Endodermal cell (in vitro differentiated cells): ENCODE data around the gene FOXO6. TPM values are rescaled to one million over a fixed set of nuclear protein-coding genes. Genes with fewer than 3 reads are reported as not detected.

Experiments used
- DNase-seq: peaks from one replicate; pipeline ENCODE4 v3.0.0-alpha.2; 2017
- H3K27ac ChIP-seq: 2 replicates; pipeline ENCODE4 v1.5.1; 2013; ENCODE audit warnings: mild to moderate bottlenecking, low read depth, low read length, moderate library complexity
- H3K27me3 ChIP-seq: 2 replicates; pipeline ENCODE4 v1.6.1; 2013; ENCODE audit warnings: mild to moderate bottlenecking, low read length, moderate library complexity; ENCODE audit not compliant: insufficient read depth, control insufficient read depth, poor library complexity, severe bottlenecking
- H3K36me3 ChIP-seq: 2 replicates; pipeline ENCODE4 v1.7.0; 2013; ENCODE audit warnings: mild to moderate bottlenecking, low read length, moderate library complexity; ENCODE audit not compliant: control insufficient read depth, insufficient read depth
- H3K4me1 ChIP-seq: one replicate; pipeline ENCODE4 v1.7.0; 2013; ENCODE audit warnings: low read length; ENCODE audit not compliant: control insufficient read depth, insufficient read depth
- H3K4me3 ChIP-seq: 2 replicates; pipeline ENCODE4 v1.5.1; 2013; ENCODE audit warnings: mild to moderate bottlenecking, low read length, moderate library complexity
- H3K9ac ChIP-seq: 2 replicates; pipeline ENCODE4 v1.6.1; 2013; ENCODE audit warnings: mild to moderate bottlenecking, low read length, moderate library complexity; ENCODE audit not compliant: poor library complexity, severe bottlenecking; ENCODE audit errors: extremely low read depth
- H3K9me3 ChIP-seq: 2 replicates; pipeline ENCODE4 v1.6.1; 2013; ENCODE audit warnings: mild to moderate bottlenecking, low read length, moderate library complexity; ENCODE audit not compliant: control insufficient read depth
- H3K27ac Mint-ChIP-seq: 2 replicates; pipeline ENCODE4 v1.8.0; 2020; ENCODE audit warnings: mixed read lengths
- H3K27me3 Mint-ChIP-seq: 2 replicates; pipeline ENCODE4 v1.8.0; 2021; ENCODE audit warnings: mild to moderate bottlenecking, mixed read lengths; ENCODE audit not compliant: insufficient read depth
- H3K36me3 Mint-ChIP-seq: 2 replicates; pipeline ENCODE4 v1.8.0; 2020; ENCODE audit warnings: low read depth, mixed read lengths
- H3K4me1 Mint-ChIP-seq: 2 replicates; pipeline ENCODE4 v1.8.0; 2020; ENCODE audit warnings: mixed read lengths
- H3K4me3 Mint-ChIP-seq: 2 replicates; pipeline ENCODE4 v1.8.0; 2020; ENCODE audit warnings: mild to moderate bottlenecking, moderate library complexity, mixed read lengths
- H3K9me3 Mint-ChIP-seq: 2 replicates; pipeline ENCODE4 v1.8.0; 2020; ENCODE audit warnings: mild to moderate bottlenecking, mixed read lengths
- WGBS, 2 experiments: methylation state at CpG; one replicate each; pipeline versions ENCODE4 v1.1.5 to v1.1.7; 2013; ENCODE audit warnings: missing lambda C conversion rate in 2 of 2, mixed read lengths in 1 of 2; ENCODE audit not compliant: insufficient coverage in 1 of 2, insufficient read length in 1 of 2; 5-methylcytosine and 5-hydroxymethylcytosine counted together
- total RNA-seq, 2 donors: library from RNA; stranded (reverse); fragmentation: NEBNext Ultra II Directional in 1 of 2; extraction: Animal tissue kit (Norgen Biotek cat#: 25700) in 1 of 2; gene quantifications; 2 replicates in 1 of 2; 3 replicates in 1 of 2; pipeline ENCODE4 v1.2.1, GENCODE V29; 2021
- TF ChIP-seq, protein P1 (sequence below): fragments of 200-600 bp; sonication (generic); conservative IDR thresholded peaks from 2 replicates; pipeline ENCODE4 v1.5.0; 2021; ENCODE audit warnings: antibody characterized with exemption, mild to moderate bottlenecking

FOXO6 gene
- total RNA-seq, 2 donors from 2014 or later: 1.7 to 1.8 TPM

DNA sequence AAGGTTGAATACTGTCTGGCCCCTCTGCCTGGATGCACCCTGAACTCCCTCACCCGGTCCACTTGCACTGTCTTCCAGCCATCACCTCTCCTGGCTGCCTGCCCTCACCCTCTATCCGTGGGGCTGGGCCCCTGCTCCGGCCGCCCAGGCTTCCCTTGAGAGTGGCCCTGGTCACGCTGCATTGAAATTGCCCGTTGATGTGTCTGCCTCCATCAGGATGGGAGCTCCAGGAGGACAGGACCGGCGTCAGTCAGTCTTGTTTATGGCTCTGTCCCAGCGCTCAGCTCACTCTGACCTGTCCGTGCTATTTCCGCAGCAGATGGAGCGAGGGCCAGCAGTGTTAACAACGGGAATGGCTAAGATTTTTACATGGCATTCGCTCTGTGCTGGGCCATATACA, 34.9 kb downstream of the FOXO6 start:
- WGBS, 2 experiments: 88 to 96% methylated on average over 12 to 14 of the region's 14 CpGs
- Mint-ChIP-seq H3K36me3 (no peaks in the 10 kb centered on the region), H3K4me1 (peaks cover 26% of the 10 kb centered on the region), H3K27me3 (peaks cover 17% of the 10 kb centered on the region), H3K27ac (no peak overlapping the region), H3K4me3 (no peak overlapping the region), H3K9me3 (peaks cover 4% of the 10 kb centered on the region)
- no peak overlapping the region for H3K27ac ChIP-seq
- H3K27me3 ChIP-seq: no peaks in the 10 kb centered on the region
- H3K36me3 ChIP-seq: no peaks in the 10 kb centered on the region
- H3K9me3 ChIP-seq: no peaks in the 10 kb centered on the region
- TF ChIP-seq, protein P1, sequence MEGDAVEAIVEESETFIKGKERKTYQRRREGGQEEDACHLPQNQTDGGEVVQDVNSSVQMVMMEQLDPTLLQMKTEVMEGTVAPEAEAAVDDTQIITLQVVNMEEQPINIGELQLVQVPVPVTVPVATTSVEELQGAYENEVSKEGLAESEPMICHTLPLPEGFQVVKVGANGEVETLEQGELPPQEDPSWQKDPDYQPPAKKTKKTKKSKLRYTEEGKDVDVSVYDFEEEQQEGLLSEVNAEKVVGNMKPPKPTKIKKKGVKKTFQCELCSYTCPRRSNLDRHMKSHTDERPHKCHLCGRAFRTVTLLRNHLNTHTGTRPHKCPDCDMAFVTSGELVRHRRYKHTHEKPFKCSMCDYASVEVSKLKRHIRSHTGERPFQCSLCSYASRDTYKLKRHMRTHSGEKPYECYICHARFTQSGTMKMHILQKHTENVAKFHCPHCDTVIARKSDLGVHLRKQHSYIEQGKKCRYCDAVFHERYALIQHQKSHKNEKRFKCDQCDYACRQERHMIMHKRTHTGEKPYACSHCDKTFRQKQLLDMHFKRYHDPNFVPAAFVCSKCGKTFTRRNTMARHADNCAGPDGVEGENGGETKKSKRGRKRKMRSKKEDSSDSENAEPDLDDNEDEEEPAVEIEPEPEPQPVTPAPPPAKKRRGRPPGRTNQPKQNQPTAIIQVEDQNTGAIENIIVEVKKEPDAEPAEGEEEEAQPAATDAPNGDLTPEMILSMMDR: no peak
- H3K9ac ChIP-seq: no peak overlapping the region
- DNase-seq: no peak
- H3K4me1 ChIP-seq: no peaks in the 10 kb centered on the region
- H3K4me3 ChIP-seq: no peak overlapping the region

DNA sequence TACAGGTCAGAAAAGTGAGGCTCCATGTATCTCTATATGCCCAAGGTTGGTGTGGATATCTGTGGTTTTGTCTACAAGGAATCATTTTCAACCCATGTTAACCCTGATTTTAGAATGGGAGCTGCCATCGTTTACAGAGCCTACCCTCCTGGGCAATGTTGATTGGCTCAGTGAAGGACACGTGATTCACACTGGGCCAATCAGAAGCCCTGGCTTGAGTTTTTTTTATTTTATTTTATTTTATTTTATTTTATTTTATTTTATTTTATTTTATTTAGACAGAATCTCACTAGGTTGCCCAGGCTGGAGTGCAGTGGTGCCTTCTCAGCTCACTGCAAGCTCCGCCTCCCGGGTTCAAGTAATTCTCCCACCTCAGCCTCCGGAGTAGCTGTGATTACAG, 35.8 kb downstream of the FOXO6 start:
- peaks cover 24% of the 10 kb centered on the region for H3K4me1 Mint-ChIP-seq
- WGBS, 2 experiments: 75 to 78% methylated on average over 4 to 5 of the region's 5 CpGs
- Histone ChIP-seq H3K9ac (no peak overlapping the region), H3K27me3 (no peaks in the 10 kb centered on the region), H3K36me3 (no peaks in the 10 kb centered on the region), H3K9me3 (no peaks in the 10 kb centered on the region), H3K27ac (no peak overlapping the region), H3K4me1 (no peaks in the 10 kb centered on the region), H3K4me3 (no peak overlapping the region)
- peaks cover 4% of the 10 kb centered on the region for H3K9me3 Mint-ChIP-seq
- TF ChIP-seq, protein P1: no peak
- H3K36me3 Mint-ChIP-seq: no peaks in the 10 kb centered on the region
- H3K27ac Mint-ChIP-seq: no peak overlapping the region
- DNase-seq: no peak
- peaks cover 20% of the 10 kb centered on the region for H3K27me3 Mint-ChIP-seq
- no peak overlapping the region for H3K4me3 Mint-ChIP-seq

DNA sequence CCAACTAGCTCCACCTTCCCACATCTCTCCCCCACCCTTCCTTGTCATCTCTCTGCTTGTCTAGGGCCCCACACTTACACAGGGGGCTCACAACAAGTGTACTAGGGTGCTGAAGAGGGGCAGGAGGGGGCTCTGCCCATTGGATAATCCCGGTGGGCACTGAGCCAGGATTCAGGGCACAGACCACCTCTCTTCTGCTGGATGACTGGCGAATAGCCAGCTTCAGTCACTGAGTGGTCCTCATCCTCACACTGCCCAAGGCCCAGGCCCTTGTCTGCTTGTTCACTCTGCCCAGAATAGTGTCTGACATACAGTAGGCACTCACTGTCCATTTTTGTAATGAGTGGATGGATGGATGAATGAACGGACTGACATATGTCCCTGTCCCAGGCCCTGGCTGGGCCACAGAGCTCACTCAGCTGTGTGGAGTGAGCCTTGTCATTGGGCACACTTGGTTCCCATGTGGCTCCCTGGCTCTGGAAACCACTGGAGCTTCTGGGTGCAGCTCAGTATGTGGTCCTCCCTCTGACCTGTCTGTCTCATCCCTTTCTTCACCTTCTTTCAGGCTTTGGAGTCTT, 36.6 kb downstream of the FOXO6 start:
- H3K4me1 ChIP-seq: no peaks in the 10 kb centered on the region
- DNase-seq: no peak
- Mint-ChIP-seq H3K27ac (no peak overlapping the region), H3K36me3 (no peaks in the 10 kb centered on the region), H3K9me3 (peaks cover 4% of the 10 kb centered on the region), H3K4me3 (no peak overlapping the region), H3K27me3 (peaks cover 17% of the 10 kb centered on the region), H3K4me1 (peaks cover 24% of the 10 kb centered on the region)
- H3K36me3 ChIP-seq: no peaks in the 10 kb centered on the region
- 83 to 87% methylated on average over 1 to 3 of the region's 3 CpGs for WGBS, 2 experiments
- H3K27ac ChIP-seq: no peak overlapping the region
- no peaks in the 10 kb centered on the region for H3K9me3 ChIP-seq
- TF ChIP-seq, protein P1: no peak
- H3K9ac ChIP-seq: no peak overlapping the region
- H3K4me3 ChIP-seq: no peak overlapping the region
- H3K27me3 ChIP-seq: no peaks in the 10 kb centered on the region
